ENCODE measurements around the gene TTLL11.

- TF ChIP-seq, protein P1, sequence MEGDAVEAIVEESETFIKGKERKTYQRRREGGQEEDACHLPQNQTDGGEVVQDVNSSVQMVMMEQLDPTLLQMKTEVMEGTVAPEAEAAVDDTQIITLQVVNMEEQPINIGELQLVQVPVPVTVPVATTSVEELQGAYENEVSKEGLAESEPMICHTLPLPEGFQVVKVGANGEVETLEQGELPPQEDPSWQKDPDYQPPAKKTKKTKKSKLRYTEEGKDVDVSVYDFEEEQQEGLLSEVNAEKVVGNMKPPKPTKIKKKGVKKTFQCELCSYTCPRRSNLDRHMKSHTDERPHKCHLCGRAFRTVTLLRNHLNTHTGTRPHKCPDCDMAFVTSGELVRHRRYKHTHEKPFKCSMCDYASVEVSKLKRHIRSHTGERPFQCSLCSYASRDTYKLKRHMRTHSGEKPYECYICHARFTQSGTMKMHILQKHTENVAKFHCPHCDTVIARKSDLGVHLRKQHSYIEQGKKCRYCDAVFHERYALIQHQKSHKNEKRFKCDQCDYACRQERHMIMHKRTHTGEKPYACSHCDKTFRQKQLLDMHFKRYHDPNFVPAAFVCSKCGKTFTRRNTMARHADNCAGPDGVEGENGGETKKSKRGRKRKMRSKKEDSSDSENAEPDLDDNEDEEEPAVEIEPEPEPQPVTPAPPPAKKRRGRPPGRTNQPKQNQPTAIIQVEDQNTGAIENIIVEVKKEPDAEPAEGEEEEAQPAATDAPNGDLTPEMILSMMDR (IDR thresholded peaks at IDR 0.05; ENCODE audit: insufficient read depth, low read depth, low read length) = no peak
- TF ChIP-seq EZH2 (IDR thresholded peaks at IDR 0.05; ENCODE audit: insufficient read depth, low read length) = no peak
These were observed 59.2 kb downstream of the TTLL11 start for GRCh38 chr9:122033775-122034373.
